Loucy (cell line): ENCODE measurements around the gene ATP5PO.

Experiments
- H2AFZ ChIP-seq: fragments of 200-600 bp; sonication (generic); 2 replicates; pipeline ENCODE4 v1.6.0; 2016; ENCODE audit warnings: antibody characterized with exemption, mild to moderate bottlenecking, low read length, moderate library complexity
- H3F3A ChIP-seq: fragments of 200-600 bp; 2 replicates; pipeline ENCODE4 v1.6.0; 2016; ENCODE audit warnings: antibody characterized with exemption, low read depth, mild to moderate bottlenecking
- H3K27me3 ChIP-seq: fragments of 200-600 bp; sonication (generic); 2 replicates; pipeline ENCODE4 v1.6.1; 2014; ENCODE audit warnings: low read length, mild to moderate bottlenecking; ENCODE audit not compliant: insufficient read depth, poor library complexity, severe bottlenecking
- H3K36me3 ChIP-seq: fragments of 200-600 bp; sonication (generic); 2 replicates; pipeline ENCODE4 v1.6.1; 2016; ENCODE audit warnings: low read length; ENCODE audit not compliant: insufficient read depth
- H3K4me1 ChIP-seq: fragments of 200-600 bp; sonication (generic); 2 replicates; pipeline ENCODE4 v1.5.1; 2014; ENCODE audit warnings: low read length, mild to moderate bottlenecking; ENCODE audit not compliant: insufficient read depth, poor library complexity, severe bottlenecking
- H3K4me2 ChIP-seq: fragments of 200-600 bp; sonication (generic); 2 replicates; pipeline ENCODE4 v1.6.0; 2014; ENCODE audit warnings: antibody characterized with exemption, low read length, low read depth, mild to moderate bottlenecking; ENCODE audit not compliant: poor library complexity, severe bottlenecking
- H3K4me3 ChIP-seq: fragments of 200-600 bp; sonication (generic); 2 replicates; pipeline ENCODE4 v1.5.1; 2014; ENCODE audit warnings: low read length, mild to moderate bottlenecking, mixed read lengths; ENCODE audit not compliant: poor library complexity, severe bottlenecking
- H3K79me2 ChIP-seq: fragments of 200-600 bp; sonication (generic); 2 replicates; pipeline ENCODE4 v1.6.1; 2014; ENCODE audit warnings: low read length; ENCODE audit not compliant: insufficient read depth
- H3K9ac ChIP-seq: fragments of 200-600 bp; sonication (generic); 2 replicates; pipeline ENCODE4 v1.6.0; 2014; ENCODE audit warnings: mild to moderate bottlenecking, low read depth, low read length, moderate library complexity; ENCODE audit not compliant: poor library complexity, severe bottlenecking
- H3K9me2 ChIP-seq: fragments of 200-600 bp; sonication (generic); replicated peaks from 2 replicates; pipeline ENCODE4 v1.6.1; 2016; ENCODE audit warnings: low read depth, low read length, mixed read lengths
- H3K9me3 ChIP-seq: fragments of 200-600 bp; sonication (generic); 2 replicates; pipeline ENCODE4 v1.6.1; 2014; ENCODE audit warnings: mild to moderate bottlenecking, antibody characterized with exemption, low read length, low read depth; ENCODE audit not compliant: insufficient read depth
- H4K20me1 ChIP-seq: fragments of 200-600 bp; sonication (generic); 2 replicates; pipeline ENCODE4 v1.6.0; 2014; ENCODE audit warnings: antibody characterized with exemption, low read length, mild to moderate bottlenecking; ENCODE audit not compliant: insufficient read depth, poor library complexity, severe bottlenecking
- EZH2phosphoT487 ChIP-seq: fragments of 200-600 bp; IDR thresholded peaks from 2 replicates; pipeline ENCODE4 v1.6.1; 2018; ENCODE audit warnings: antibody characterized with exemption, mild to moderate bottlenecking, moderate library complexity, borderline replicate concordance
- TF ChIP-seq, protein P1 (sequence below): fragments of 200-600 bp; sonication (generic); conservative IDR thresholded peaks from 2 replicates; pipeline ENCODE4 v1.5.1; 2014; ENCODE audit warnings: mild to moderate bottlenecking, antibody characterized with exemption, low read length

The ATP5PO gene

DNA sequence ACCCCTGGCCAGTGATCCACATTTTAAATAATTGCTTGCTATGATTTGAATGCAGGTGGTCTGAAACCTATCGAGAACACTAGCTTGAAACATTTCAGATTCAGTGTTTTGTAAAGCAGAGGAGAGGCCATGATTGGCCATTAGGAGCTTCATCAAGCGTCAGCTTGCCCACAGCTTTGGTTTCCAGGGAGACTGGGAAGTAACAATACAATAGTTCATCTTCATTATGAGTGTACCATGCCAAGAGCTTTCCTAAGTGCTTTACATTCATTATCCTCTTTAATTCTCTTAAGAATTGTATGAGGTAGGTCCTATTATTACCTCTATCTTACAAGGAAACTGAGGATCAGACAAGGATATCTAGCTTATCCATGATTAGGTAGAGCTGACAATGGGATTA lies 27.7 kb upstream of the ATP5PO start:
- H2AFZ ChIP-seq, result no peak overlapping the region
- H3K9ac ChIP-seq, result no peak overlapping the region
- no peaks in the 10 kb centered on the region for H3K27me3 ChIP-seq
- no peaks in the 10 kb centered on the region for H3K9me2 ChIP-seq
- H4K20me1 ChIP-seq, result no peaks in the 10 kb centered on the region
- H3K4me1 ChIP-seq, result peaks cover 30% of the 10 kb centered on the region
- no peaks in the 10 kb centered on the region; the same call in 1 of the 2 replicates for H3K9me3 ChIP-seq
- no peak overlapping the region for H3K4me3 ChIP-seq
- peaks cover 20% of the 10 kb centered on the region for H3K79me2 ChIP-seq
- no peak overlapping the region for H3K4me2 ChIP-seq
- H3K36me3 ChIP-seq, result no peaks in the 10 kb centered on the region
- H3F3A ChIP-seq, result peaks cover 10% of the 10 kb centered on the region
- TF ChIP-seq, protein P1, sequence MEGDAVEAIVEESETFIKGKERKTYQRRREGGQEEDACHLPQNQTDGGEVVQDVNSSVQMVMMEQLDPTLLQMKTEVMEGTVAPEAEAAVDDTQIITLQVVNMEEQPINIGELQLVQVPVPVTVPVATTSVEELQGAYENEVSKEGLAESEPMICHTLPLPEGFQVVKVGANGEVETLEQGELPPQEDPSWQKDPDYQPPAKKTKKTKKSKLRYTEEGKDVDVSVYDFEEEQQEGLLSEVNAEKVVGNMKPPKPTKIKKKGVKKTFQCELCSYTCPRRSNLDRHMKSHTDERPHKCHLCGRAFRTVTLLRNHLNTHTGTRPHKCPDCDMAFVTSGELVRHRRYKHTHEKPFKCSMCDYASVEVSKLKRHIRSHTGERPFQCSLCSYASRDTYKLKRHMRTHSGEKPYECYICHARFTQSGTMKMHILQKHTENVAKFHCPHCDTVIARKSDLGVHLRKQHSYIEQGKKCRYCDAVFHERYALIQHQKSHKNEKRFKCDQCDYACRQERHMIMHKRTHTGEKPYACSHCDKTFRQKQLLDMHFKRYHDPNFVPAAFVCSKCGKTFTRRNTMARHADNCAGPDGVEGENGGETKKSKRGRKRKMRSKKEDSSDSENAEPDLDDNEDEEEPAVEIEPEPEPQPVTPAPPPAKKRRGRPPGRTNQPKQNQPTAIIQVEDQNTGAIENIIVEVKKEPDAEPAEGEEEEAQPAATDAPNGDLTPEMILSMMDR, result no peak
- no peak for TF ChIP-seq EZH2phosphoT487

DNA sequence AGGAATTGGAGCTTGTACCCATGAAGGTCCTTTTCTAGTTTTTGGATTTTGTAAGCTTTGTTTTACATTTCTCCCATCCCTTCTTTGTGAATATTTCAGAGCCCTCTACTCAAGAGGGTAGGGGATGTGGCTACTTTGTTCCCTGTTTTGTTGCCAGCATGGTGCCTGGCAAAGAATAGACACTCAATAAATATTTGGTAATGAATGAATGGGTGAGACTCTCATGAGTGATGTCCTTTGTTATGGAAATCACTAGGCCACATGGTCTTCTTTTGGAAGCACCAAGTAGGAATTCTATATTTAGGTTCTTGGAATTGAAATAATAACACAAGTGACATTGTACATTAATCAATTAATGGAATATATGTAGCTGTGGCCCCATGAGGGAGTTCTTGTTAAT lies 26.8 kb upstream of the ATP5PO start:
- no peak for TF ChIP-seq EZH2phosphoT487
- TF ChIP-seq, protein P1, result no peak

DNA sequence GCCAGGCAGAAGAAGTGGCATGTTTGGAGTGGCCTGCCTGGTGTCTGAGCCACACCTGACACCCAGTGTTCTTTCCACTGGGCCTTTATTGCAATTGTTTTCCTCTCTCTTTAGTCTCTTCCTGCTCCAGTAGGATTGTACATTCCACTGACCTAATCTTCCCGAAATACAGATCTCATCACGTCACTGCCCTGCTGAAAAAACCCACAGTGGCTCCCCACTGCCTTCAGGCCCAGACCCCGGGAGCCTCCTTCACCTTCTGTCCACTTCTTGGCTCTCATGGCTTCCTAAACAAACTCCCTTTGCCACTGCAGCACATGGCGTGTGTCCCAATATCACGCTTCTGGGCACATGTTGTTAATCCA lies 25.3 kb upstream of the ATP5PO start:
- H3K9me3 ChIP-seq, result no peaks in the 10 kb centered on the region; the same call in 1 of the 2 replicates
- H3K4me2 ChIP-seq, result no peak overlapping the region
- peaks cover 29% of the 10 kb centered on the region for H3K4me1 ChIP-seq
- no peaks in the 10 kb centered on the region for H3K36me3 ChIP-seq
- H3K4me3 ChIP-seq, result no peak overlapping the region
- no peaks in the 10 kb centered on the region for H4K20me1 ChIP-seq
- H2AFZ ChIP-seq, result no peak overlapping the region
- H3K9me2 ChIP-seq, result no peaks in the 10 kb centered on the region
- H3K27me3 ChIP-seq, result no peaks in the 10 kb centered on the region
- H3K9ac ChIP-seq, result no peak overlapping the region
- no peaks in the 10 kb centered on the region; the same call in 1 of the 2 replicates for H3F3A ChIP-seq
- H3K79me2 ChIP-seq, result peaks cover 44% of the 10 kb centered on the region
- TF ChIP-seq, protein P1, result no peak
- no peak for TF ChIP-seq EZH2phosphoT487

More for the DNA sequence above, 26.8 kb upstream of the ATP5PO start:
- H3F3A ChIP-seq, result peaks cover 3% of the 10 kb centered on the region; the same call in 1 of the 2 replicates
- H3K4me2 ChIP-seq, result no peak overlapping the region
- no peaks in the 10 kb centered on the region for H3K27me3 ChIP-seq
- H3K36me3 ChIP-seq, result no peaks in the 10 kb centered on the region
- H3K9me3 ChIP-seq, result no peaks in the 10 kb centered on the region; the same call in 1 of the 2 replicates
- H3K4me1 ChIP-seq, result peaks cover 29% of the 10 kb centered on the region
- H4K20me1 ChIP-seq, result no peaks in the 10 kb centered on the region
- H2AFZ ChIP-seq, result no peak overlapping the region
- no peak overlapping the region for H3K4me3 ChIP-seq
- H3K79me2 ChIP-seq, result peaks cover 28% of the 10 kb centered on the region
- H3K9ac ChIP-seq, result no peak overlapping the region
- H3K9me2 ChIP-seq, result no peaks in the 10 kb centered on the region
